ENCODE measurements around the gene ZMYM4.

GRCh38 chr1:35436078-35436477 lies 167.6 kb downstream of the ZMYM4 start:
- no peak for TF ChIP-seq CTCF (IDR thresholded peaks at IDR 0.05; ENCODE audit: poor library complexity, severe bottlenecking)
- no peak for TF ChIP-seq POLR2AphosphoS5 (IDR thresholded peaks at IDR 0.05)
- no peak for TF ChIP-seq EP300 (conservative IDR thresholded peaks at IDR 0.05; ENCODE audit: poor library complexity, severe bottlenecking)
- TF ChIP-seq EZH2 (IDR thresholded peaks at IDR 0.05; ENCODE audit: borderline replicate concordance, insufficient read depth, low read length, poor library complexity, severe bottlenecking), result no peak

Data from neural cell (in vitro differentiated cells).